Neural progenitor cell (in vitro differentiated cells): ENCODE results near the gene UGGT2.

Experiments
- EZH2phosphoT487 ChIP-seq: fragments of 200-600 bp; sonication (generic); IDR thresholded peaks from 2 replicates; pipeline ENCODE4 v1.6.1; 2017; ENCODE audit warnings: antibody characterized with exemption
- TF ChIP-seq, protein P1 (sequence below): fragments of 200-600 bp; sonication (generic); IDR thresholded peaks from 2 replicates; pipeline ENCODE4 v1.5.1; 2017; ENCODE audit warnings: antibody characterized with exemption, mild to moderate bottlenecking

DNA sequence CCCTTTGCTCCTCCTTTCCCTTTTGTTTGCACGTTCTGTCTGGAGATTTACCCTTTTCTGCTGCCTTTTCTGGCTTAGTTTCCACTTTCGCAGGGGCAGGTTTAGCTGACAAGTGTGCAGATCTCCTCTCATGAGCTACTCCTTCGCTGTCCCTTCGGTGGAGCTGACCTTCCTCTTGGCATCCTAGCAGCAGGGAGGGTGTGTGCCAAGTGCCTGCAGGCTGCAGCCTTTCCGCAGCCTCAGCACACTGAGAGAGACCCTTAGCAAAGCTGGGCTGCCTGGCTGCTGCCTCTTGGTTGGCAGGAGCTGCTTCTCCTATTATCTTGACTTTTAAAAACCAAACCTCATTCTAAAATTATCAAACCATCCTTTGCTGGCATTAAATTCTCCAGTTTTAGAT, 243.8 kb downstream of the UGGT2 start:
- no peak for TF ChIP-seq EZH2phosphoT487
- TF ChIP-seq, protein P1, sequence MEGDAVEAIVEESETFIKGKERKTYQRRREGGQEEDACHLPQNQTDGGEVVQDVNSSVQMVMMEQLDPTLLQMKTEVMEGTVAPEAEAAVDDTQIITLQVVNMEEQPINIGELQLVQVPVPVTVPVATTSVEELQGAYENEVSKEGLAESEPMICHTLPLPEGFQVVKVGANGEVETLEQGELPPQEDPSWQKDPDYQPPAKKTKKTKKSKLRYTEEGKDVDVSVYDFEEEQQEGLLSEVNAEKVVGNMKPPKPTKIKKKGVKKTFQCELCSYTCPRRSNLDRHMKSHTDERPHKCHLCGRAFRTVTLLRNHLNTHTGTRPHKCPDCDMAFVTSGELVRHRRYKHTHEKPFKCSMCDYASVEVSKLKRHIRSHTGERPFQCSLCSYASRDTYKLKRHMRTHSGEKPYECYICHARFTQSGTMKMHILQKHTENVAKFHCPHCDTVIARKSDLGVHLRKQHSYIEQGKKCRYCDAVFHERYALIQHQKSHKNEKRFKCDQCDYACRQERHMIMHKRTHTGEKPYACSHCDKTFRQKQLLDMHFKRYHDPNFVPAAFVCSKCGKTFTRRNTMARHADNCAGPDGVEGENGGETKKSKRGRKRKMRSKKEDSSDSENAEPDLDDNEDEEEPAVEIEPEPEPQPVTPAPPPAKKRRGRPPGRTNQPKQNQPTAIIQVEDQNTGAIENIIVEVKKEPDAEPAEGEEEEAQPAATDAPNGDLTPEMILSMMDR: no peak
